Stimulated activated CD8-positive, alpha-beta memory T cell treated with anti-CD3 and anti-CD28 coated beads, Interleukin-2, amount 100 ng/mL, for 48 hours (primary cell): ENCODE measurements around the gene IMPACT.

Experiments used
- DNase-seq, 2 donors: peaks; one replicate each; pipeline ENCODE4 v3.0.0-alpha.2; 2020; ENCODE audit warnings: low read depth in 2 of 2

The IMPACT gene, protein sequence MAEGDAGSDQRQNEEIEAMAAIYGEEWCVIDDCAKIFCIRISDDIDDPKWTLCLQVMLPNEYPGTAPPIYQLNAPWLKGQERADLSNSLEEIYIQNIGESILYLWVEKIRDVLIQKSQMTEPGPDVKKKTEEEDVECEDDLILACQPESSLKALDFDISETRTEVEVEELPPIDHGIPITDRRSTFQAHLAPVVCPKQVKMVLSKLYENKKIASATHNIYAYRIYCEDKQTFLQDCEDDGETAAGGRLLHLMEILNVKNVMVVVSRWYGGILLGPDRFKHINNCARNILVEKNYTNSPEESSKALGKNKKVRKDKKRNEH

GRCh38 chr18:24426398-24427294 is at the start of gene IMPACT:
Gene IMPACT, plus strand, starts transcription at chr18:24426670. Its CDS starts 87 bp downstream, at chr18:24426757.
- peak; percentile 67 for DNase-seq

DNA sequence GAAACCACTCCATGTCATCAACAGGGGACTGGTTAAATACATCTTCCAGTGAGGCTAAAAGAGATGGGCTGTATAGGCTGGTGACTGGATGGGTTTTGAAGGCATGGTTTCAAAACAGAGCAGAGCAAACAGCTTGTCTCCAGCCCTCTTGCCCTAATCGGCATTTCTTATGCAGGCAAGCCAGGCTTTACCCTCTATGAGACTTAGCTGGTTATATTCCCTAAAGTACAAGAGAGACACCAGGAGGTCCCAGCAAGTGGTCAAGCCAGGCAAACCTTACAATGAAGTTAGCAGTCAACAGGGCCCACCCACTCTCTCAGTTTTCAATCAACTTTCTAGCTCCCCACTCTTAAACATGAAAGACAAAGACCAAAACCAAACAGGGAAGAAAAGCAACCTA is 47.9 kb upstream of the IMPACT start:
- no peak for DNase-seq

GRCh38 chr18:24380163-24380747 is 46.2 kb upstream of the IMPACT start:
- no peak for DNase-seq

DNA sequence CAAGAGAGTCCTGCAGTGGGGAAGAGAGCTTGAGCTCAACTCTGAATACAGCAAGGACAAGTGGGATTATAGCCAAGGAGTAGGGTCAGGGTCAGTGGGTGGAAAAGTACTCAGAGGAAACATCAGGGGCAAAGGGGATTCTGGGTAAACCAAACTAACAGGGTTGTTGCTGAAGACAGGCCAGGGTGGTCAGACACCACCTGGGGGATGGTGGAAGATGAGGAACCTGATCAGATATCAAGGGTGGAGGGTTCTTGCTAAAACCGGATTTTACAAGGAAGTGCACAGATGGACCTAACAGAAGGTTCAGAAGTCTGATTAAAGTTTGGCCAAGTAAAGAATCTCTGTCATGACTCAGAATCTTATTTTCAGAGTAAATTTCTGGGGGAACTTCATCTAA is 45.3 kb upstream of the IMPACT start:
- DNase-seq, result no peak

DNA sequence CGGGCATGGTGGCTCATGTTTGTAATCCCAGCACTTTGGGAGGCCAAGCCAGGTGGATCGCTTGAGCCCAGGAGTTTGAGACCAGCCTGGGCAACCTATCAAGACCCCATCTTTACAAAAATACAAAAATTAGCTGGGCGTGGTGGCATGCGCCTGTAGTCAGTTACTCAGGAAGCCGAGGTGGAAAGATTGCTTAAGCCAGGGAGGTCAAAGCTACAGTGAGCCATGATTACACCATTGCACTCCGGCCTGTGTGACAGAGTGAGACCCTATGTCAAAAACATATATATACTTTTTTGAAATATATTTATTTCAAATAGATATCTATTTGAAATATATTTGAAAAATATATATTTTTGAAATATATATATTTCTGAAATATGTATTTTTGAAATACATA is 39.8 kb upstream of the IMPACT start:
- DNase-seq, result no peak

GRCh38 chr18:24388957-24389356 is 37.5 kb upstream of the IMPACT start:
- no peak for DNase-seq

DNA sequence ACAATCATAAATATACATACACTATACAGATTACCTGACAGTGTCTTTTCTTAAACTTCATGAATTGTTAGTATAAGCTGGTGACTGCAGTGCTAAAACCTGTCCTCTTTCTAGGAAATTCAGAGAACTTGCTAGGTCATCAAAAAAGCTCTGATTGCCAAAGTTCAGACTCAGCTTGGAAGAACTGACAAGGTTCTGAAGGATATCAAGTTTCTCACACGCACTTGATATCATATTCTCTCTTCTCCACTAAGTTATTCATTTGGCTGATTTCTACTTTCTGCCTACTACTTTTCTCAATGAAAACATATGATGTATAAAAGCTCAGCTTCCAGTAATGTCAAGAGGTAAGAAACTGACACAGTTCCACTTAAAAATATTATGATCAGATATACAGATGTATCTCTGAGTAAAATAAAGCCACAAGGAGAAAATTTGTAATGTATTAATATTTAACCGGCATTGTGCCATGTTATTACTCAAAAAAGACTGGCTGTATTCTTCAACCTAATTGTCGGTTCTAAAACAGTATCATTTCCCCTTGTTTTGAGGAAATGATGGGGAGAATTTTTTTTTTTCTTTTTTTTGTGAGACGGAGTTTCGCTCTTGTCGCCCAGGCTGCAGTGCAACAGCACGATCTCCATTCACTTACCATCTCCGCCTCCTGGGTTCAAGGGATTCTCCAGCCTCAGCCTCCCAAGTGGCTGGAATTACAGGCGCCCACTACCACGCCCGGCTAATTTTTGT is 31.2 kb upstream of the IMPACT start:
- no peak for DNase-seq

GRCh38 chr18:24396082-24396633 is 30.3 kb upstream of the IMPACT start:
- DNase-seq, result no peak

DNA sequence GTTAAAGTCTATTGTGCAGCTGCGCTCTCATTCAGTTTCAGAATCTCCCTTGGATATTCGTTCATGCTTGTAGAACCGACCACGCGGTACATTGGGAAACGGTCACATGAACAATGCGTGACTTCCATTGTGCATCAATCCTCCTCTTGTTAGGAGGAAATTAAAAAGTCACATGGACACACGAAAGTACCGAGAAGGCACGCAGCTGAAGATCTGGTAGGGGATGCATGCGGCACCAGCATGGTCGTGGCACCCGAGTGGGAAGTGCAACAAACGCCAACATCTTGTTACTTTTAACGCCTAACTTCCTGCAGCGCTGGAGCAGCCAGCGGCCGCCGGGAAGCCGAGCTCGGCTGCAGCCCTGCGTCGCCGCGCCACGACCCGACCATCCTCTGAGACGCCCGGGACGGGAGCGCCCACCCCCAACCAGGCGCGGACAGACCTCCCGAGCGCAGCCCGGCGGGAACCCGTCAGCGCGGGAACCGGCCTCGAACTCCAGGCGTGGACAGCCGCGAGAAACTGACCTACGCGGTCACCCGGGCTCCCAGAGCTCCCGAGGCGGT is 29.3 kb upstream of the IMPACT start:
- peak in 1 of 2 donors; percentile 12 for DNase-seq

DNA sequence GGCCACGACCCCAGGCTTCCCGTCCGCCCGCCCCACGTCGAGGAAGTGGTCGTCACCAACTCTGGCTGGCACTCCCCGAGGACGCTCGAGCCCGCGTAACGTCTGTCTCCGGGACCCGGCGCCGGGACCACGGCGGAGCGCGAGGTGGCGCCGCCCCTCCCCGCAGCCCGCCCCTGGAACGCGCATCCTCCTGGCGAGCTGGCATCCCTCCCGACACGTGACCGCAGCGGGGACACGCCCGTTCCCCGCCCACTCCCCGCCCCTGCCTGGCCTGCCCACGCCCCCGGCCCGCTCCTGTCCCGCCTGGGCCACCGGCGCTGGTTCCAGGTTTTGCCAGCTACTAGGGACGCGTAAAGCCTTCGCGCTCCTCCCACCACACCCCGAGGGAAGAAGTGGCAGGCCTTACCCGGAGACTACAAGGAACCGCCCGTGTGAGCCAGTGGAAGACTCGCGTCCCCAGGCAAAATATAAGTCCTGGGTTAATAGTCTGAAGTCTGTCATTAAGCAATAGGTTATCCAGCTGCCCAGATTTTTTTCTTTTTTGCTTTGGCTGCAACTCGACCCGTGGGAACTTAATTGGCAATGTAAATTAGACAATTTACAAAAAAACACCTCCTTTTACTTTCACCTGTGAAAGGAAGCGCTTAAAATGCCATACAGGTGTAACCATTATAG is 28.6 kb upstream of the IMPACT start, which contains the start of gene OSBPL1A:
Gene OSBPL1A (minus strand): TSS at position 131 of the 675 bp plus-strand sequence. CDS start 20,291 bp downstream, outside the sequence.
- DNase-seq, result peak; percentile 66 to 71

DNA sequence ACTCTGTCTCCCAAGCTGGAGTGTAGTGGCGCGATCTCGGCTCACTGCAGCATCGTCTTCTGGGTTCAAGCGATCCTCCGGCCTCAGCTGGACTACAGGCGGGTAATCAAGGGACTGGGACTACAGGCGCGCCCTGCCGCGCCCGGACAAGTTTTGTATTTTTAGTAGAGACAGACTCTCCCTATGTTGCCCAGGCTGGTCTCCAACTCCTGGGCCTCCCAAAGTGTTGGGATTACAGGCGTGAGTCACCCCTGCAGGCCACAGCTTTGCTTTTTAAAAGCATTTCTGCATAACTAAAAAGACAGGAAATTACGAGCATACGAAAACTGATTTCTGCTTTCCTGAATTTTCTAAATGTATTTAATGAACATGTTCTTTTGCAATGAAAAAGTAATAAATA is 27.9 kb upstream of the IMPACT start:
- no peak for DNase-seq

DNA sequence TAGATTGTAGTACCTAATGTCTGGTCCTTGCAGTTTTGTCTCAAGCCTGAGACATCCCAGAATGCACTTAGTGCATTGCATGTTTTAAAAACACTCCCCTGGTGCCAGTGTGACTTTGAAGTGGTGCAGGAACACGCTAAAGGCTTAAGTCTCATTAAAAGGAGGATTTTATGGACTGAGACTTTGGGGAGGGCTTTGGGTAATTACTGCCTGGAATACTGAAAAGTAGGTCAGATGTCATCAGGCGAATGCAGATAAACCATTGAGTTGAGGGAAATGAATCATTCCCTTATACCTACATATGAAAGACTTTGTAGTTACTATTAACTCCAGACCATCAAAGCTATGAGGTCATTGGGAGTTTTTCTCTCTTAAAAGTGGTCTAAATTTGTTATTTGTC is 25.9 kb upstream of the IMPACT start:
- no peak for DNase-seq

DNA sequence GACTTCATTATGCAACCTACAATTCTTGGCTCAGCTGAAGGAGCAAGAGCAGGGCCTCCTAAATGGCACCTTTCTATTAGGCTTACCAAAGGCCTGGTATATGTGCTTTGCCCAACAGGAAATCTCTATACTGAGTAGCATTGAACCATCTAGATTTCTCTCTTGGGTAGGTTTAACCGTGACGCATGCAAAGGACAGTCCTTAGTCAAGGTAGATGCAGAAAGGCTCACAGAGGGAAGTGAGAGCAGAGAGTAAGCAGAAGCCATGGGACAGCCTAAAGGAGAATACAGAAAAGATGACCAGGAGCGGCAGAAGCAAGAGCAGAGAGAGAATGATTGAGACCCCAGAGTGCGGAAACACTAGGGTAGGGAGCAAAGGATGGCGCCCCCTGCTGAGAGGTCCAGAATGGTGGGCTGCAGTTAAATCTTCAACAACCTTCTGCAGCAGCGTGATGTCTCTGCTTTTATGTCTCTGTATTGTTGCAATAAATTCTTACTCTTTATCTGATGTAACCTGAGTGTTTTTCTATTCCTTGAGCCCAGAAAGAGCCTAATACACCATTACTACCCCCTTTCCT is 24.2 kb upstream of the IMPACT start:
- DNase-seq, result peak in 1 of 2 donors; percentile 8

DNA sequence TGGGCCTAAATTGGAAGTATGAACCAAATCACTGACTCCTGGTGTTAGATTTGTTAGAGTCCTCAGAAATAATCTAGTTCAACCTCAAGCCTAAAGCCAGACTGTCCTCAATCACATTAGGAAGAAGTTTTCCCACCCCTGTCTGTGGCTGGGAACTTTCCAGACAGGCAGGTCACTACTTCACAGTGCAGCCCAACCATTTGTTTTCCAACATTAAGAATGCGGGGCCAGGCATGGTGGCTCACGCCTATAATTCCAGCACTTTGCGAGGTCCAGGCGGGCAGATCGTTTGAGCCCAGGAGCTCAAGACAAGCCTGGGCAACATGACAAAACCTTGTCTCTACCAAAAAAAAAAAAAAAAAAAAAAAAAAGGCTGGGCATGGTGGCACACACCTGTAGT is 23.4 kb upstream of the IMPACT start:
- DNase-seq, result no peak

- DNase-seq, result no peak
Observed at GRCh38 chr18:24404591-24404990, 21.9 kb upstream of the IMPACT start.

DNA sequence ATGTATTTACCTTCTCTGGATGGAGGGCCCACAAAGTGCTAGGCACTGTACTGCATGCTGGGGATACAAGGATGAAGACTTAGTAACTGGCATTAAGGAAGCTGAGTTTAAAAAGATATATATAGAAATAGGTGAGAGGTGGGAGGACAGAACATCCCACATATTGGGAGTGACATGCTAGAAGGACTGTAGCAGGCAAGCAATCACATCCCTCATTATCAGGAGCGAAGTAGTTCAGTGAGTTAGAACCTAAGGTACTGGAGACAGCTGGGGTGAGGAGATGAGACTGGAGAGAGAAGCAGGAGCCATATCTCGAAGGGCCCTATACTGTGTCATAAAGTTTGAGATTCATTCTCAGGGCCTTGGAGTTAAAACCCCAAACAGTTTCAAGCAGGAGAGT is 18.0 kb upstream of the IMPACT start:
- no peak for DNase-seq

GRCh38 chr18:24413148-24413547 is 13.3 kb upstream of the IMPACT start:
- no peak for DNase-seq

DNA sequence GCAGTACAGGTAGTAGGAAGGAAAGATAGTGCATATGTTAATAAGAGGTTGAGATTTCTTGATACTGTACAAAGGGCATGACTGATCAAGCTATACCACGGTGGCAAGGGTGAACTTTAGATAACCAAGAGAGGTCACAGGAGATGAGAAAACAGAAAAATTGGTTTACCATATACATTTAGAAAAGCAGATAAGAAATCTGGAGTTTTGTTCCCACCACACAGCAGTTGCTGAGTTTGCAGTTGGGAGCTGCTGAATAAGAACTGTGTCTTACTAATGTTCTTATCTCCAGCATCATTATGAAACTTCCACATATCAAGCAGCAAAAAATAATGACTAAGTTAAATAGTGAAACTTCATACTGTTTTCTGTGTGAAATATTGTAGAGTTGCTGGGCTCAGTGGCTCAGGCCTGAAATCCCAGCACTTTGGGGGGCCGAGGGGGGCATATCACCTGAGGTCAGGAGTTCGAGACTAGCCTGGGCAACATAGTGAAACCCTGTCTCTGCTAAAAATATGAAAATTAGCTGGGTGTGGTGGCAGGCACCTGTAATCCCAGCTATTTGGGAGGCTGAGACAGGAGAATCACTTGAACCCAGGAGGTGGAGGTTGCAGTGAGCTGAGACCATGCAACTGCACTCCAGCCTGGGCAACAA is 12.0 kb upstream of the IMPACT start:
- DNase-seq, result peak in 1 of 2 donors; percentile 2

- DNase-seq, result no peak
Observed at GRCh38 chr18:24417480-24417879, 9.0 kb upstream of the IMPACT start.

GRCh38 chr18:24420551-24420950 is 5.9 kb upstream of the IMPACT start:
- no peak for DNase-seq
